Smooth muscle cell (in vitro differentiated cells): ENCODE measurements around the gene MMS19. TPM values are rescaled to one million over a fixed set of nuclear protein-coding genes. Genes with fewer than 3 reads are reported as not detected.

ENCODE experiments used
- DNase-seq: peaks from one replicate; lab custom pipeline; 2025; ENCODE audit not compliant: unreplicated experiment; lab: John Stamatoyannopoulos, UW
- H2AFZ ChIP-seq: fragments of 200-600 bp; sonication (generic); 2 replicates; pipeline ENCODE4 v1.6.0; 2016; ENCODE audit warnings: antibody characterized with exemption, low read depth, mild to moderate bottlenecking
- H3F3A ChIP-seq: fragments of 200-600 bp; sonication (generic); 2 replicates; pipeline ENCODE4 v1.6.0; 2017; ENCODE audit warnings: antibody characterized with exemption, low read depth
- H3K27ac ChIP-seq: fragments of 200-600 bp; sonication (generic); 2 replicates; pipeline ENCODE4 v1.5.1; 2016; ENCODE audit warnings: low read depth, mild to moderate bottlenecking
- H3K27me3 ChIP-seq: fragments of 200-600 bp; sonication (generic); 2 replicates; pipeline ENCODE4 v1.6.1; 2016; ENCODE audit warnings: low read depth, mild to moderate bottlenecking
- H3K36me3 ChIP-seq: fragments of 200-600 bp; sonication (generic); 2 replicates; pipeline ENCODE4 v1.5.1; 2016; ENCODE audit warnings: low read depth
- H3K4me1 ChIP-seq: fragments of 200-600 bp; sonication (generic); 2 replicates; pipeline ENCODE4 v1.5.1; 2016; ENCODE audit warnings: low read depth
- H3K4me2 ChIP-seq: fragments of 200-600 bp; sonication (generic); 2 replicates; pipeline ENCODE4 v1.6.0; 2016; ENCODE audit warnings: mild to moderate bottlenecking
- H3K4me3 ChIP-seq: fragments of 200-600 bp; sonication (generic); 2 replicates; pipeline ENCODE4 v1.5.1; 2016; ENCODE audit warnings: mild to moderate bottlenecking
- H3K79me2 ChIP-seq: fragments of 200-600 bp; sonication (generic); 2 replicates; pipeline ENCODE4 v1.6.0; 2016; ENCODE audit warnings: low read depth, mild to moderate bottlenecking
- H3K9ac ChIP-seq: fragments of 200-600 bp; sonication (generic); 2 replicates; pipeline ENCODE4 v1.6.0; 2016; ENCODE audit warnings: low read depth
- H3K9me3 ChIP-seq: fragments of 200-600 bp; sonication (generic); replicated peaks from 2 replicates; pipeline ENCODE4 v1.5.1; 2016; ENCODE audit warnings: low read depth
- H4K20me1 ChIP-seq: fragments of 200-600 bp; sonication (generic); 2 replicates; pipeline ENCODE4 v1.6.0; 2016; ENCODE audit warnings: low read depth
- WGBS: methylation state at CpG from one replicate; pipeline ENCODE4 v1.1.7; 2016; ENCODE audit warnings: low lambda C conversion rate; 5-methylcytosine and 5-hydroxymethylcytosine counted together
- polyA plus RNA-seq: library from polyadenylated mRNA; unstranded; fragments of >200 nt; fragmentation: Nextera tagmentation; extraction: Ambion mirVana; gene quantifications from 2 replicates; pipeline ENCODE4 v1.2.1, GENCODE V29; 2016
- total RNA-seq: library from RNA; depleted of rRNA; stranded (reverse); fragments of >200 nt; gene quantifications from 2 replicates; pipeline ENCODE4 v1.2.3, GENCODE V29; 2014
- TF ChIP-seq, protein P1 (sequence below): fragments of 200-600 bp; sonication (generic); IDR thresholded peaks from 2 replicates; pipeline ENCODE4 v1.5.1; 2017; ENCODE audit warnings: borderline replicate concordance, mild to moderate bottlenecking, antibody characterized with exemption; ENCODE audit not compliant: insufficient read depth, poor library complexity, severe bottlenecking

Gene MMS19
- total and polyA plus RNA-seq, 2 experiments from 2014 or later = 76.8 to 97.9 TPM

DNA sequence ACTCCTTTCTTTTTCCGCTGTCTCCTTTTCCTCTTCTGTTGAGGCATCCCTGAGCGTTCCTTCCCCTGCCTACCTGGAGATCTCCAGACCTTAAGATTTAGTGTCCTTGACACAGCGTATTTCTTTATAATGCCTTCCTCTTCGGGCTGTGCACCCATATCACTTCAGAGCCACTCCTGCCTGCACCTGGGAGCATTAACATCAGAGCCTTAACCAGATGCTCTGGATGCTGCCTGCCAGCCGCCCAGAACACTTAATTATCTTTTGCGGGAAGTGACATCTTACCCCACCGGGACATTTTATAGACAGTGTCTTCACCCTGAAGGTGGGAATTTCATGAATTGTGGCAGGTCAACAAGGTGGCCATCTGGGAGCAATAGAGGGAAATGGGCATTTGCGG is 24.7 kb upstream of the MMS19 start:
- WGBS = 90% methylated on average over 8 of the region's 8 CpGs
- no peak overlapping the region for H3K9ac ChIP-seq
- H3K79me2 ChIP-seq = peaks cover 83% of the 10 kb centered on the region
- no peaks in the 10 kb centered on the region for H3K27me3 ChIP-seq
- peaks cover 7% of the 10 kb centered on the region for H3F3A ChIP-seq
- DNase-seq = no peak
- no peak overlapping the region for H3K4me3 ChIP-seq
- peaks cover 15% of the 10 kb centered on the region for H3K4me1 ChIP-seq
- TF ChIP-seq, protein P1, sequence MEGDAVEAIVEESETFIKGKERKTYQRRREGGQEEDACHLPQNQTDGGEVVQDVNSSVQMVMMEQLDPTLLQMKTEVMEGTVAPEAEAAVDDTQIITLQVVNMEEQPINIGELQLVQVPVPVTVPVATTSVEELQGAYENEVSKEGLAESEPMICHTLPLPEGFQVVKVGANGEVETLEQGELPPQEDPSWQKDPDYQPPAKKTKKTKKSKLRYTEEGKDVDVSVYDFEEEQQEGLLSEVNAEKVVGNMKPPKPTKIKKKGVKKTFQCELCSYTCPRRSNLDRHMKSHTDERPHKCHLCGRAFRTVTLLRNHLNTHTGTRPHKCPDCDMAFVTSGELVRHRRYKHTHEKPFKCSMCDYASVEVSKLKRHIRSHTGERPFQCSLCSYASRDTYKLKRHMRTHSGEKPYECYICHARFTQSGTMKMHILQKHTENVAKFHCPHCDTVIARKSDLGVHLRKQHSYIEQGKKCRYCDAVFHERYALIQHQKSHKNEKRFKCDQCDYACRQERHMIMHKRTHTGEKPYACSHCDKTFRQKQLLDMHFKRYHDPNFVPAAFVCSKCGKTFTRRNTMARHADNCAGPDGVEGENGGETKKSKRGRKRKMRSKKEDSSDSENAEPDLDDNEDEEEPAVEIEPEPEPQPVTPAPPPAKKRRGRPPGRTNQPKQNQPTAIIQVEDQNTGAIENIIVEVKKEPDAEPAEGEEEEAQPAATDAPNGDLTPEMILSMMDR = no peak
- no peak overlapping the region for H3K27ac ChIP-seq
- H4K20me1 ChIP-seq = peaks cover 90% of the 10 kb centered on the region
- H3K9me3 ChIP-seq = no peaks in the 10 kb centered on the region
- no peaks in the 10 kb centered on the region for H3K36me3 ChIP-seq
- H2AFZ ChIP-seq = no peak overlapping the region
- H3K4me2 ChIP-seq = no peak overlapping the region

DNA sequence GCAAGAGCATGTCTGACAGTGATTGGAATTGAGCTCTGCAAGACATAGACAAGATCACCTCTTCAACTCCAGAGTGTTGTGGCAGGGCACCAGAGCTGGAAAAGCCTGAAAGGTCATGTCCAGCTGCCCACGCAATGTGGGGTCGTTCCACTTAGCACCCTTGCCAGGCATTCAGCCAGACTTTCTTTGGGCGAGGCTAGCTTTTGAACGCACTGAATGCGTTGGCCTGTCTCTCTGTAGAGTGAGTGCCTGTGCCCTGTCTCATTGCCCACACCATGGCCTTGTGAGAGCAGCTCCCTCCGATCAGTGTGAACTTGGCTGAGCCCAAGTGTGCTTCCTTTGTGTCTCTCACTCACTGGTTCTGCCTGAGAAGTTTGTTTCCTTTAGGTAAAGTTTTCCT is 23.8 kb upstream of the MMS19 start:
- no peak overlapping the region for H3K27ac ChIP-seq
- no peaks in the 10 kb centered on the region for H3K36me3 ChIP-seq
- H3F3A ChIP-seq = peaks cover 7% of the 10 kb centered on the region
- no peak overlapping the region for H3K4me2 ChIP-seq
- TF ChIP-seq, protein P1 = no peak
- H2AFZ ChIP-seq = no peak overlapping the region
- WGBS = 90% methylated on average over 6 of the region's 6 CpGs
- no peaks in the 10 kb centered on the region for H3K27me3 ChIP-seq
- H3K79me2 ChIP-seq = peaks cover 89% of the 10 kb centered on the region
- H3K9ac ChIP-seq = no peak overlapping the region
- no peaks in the 10 kb centered on the region for H3K9me3 ChIP-seq
- peaks cover 98% of the 10 kb centered on the region for H4K20me1 ChIP-seq
- H3K4me3 ChIP-seq = no peak overlapping the region
- H3K4me1 ChIP-seq = peaks cover 15% of the 10 kb centered on the region
- no peak for DNase-seq

DNA sequence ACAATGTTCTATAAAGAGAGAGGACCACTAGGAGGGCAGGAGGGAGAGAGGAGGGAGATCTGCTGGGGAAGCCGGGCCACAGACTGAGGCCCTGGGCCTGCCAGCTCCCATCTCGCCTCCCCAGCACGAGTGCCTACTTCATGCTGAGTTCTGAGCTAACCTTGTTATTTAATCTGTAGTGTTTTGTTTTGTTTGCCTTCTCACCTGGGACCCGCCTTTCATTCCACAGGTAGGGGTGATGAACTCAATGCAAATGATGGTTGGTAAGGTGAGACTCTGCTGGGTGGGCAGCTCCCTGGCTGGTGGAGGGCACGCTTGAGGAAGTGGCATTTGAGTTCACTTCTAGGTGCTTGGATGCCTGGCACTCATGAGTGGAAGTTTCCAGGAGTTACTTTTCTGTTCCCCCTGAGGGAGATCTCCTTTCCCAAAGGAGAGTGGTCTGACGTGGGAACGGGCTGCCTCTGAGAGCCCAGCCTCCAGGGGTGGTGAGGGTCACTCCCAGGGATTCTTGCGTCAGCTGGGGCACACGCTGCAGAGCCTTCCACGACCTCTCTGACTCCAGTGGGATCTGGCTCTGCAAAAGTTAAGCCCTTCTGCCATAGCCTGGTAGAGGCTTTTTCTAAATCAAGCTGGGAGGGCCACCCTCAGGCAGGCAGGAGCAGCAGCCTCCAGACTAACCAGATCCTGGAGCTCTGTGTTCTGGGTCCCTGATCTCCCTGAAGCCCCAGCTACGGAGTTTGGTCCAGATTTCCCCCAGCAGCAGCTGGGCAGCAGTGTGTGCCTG is 22.9 kb upstream of the MMS19 start:
- H4K20me1 ChIP-seq = peaks cover 99% of the 10 kb centered on the region
- H3K79me2 ChIP-seq = peaks cover 92% of the 10 kb centered on the region
- H3K4me3 ChIP-seq = no peak overlapping the region
- H3K36me3 ChIP-seq = no peaks in the 10 kb centered on the region
- 71% methylated on average over 11 of the region's 11 CpGs for WGBS
- no peak overlapping the region for H3K27ac ChIP-seq
- H3K27me3 ChIP-seq = no peaks in the 10 kb centered on the region
- H3F3A ChIP-seq = peaks cover 7% of the 10 kb centered on the region
- H3K9me3 ChIP-seq = no peaks in the 10 kb centered on the region
- H3K4me1 ChIP-seq = peaks cover 15% of the 10 kb centered on the region
- no peak overlapping the region for H2AFZ ChIP-seq
- H3K9ac ChIP-seq = no peak overlapping the region
- H3K4me2 ChIP-seq = no peak overlapping the region
- DNase-seq = no peak
- TF ChIP-seq, protein P1 = no peak

DNA sequence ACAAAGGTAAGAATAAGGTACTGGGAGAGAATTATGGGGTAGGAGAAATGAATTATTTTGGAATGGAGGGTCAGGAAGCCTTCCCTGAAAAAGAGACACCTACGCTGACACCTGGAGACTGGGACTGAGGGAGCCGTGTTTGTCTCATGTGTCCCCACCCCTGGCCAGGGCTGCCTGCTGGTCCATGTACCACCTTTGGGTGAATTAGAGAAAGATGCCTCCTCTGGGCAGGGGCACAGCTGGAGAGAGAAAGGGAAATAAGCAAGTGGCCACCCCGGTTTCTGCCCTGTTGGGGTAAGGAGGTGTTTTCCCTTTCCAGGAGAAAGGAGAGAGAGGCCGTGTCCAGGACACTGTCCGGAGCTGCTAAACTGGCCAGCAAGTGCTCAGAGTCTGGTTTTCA is 22.3 kb upstream of the MMS19 start:
- no peak overlapping the region for H3K4me2 ChIP-seq
- no peaks in the 10 kb centered on the region for H3K9me3 ChIP-seq
- H3K79me2 ChIP-seq = peaks cover 94% of the 10 kb centered on the region
- WGBS = 98% methylated on average over 5 of the region's 5 CpGs
- no peaks in the 10 kb centered on the region for H3K27me3 ChIP-seq
- no peak overlapping the region for H3K4me3 ChIP-seq
- no peaks in the 10 kb centered on the region for H3K36me3 ChIP-seq
- no peak overlapping the region for H2AFZ ChIP-seq
- no peak for DNase-seq
- TF ChIP-seq, protein P1 = no peak
- H3K27ac ChIP-seq = no peak overlapping the region
- H3K4me1 ChIP-seq = peaks cover 15% of the 10 kb centered on the region
- H4K20me1 ChIP-seq = peaks cover 100% of the 10 kb centered on the region
- peaks cover 7% of the 10 kb centered on the region for H3F3A ChIP-seq
- no peak overlapping the region for H3K9ac ChIP-seq
